HG03196 (cell line): ENCODE measurements around the gene VWA8.
"Not testable (repeated sequence)": the region's sequence is repeated elsewhere in the genome, so short reads cannot be mapped to it uniquely, and the experiment has no call there.

Source experiments
- ATAC-seq: cut with Tn5 transposase; IDR thresholded peaks from one replicate; pipeline ENCODE4 v1.9.1; 2021; ENCODE audit not compliant: unreplicated experiment

The VWA8 gene

DNA sequence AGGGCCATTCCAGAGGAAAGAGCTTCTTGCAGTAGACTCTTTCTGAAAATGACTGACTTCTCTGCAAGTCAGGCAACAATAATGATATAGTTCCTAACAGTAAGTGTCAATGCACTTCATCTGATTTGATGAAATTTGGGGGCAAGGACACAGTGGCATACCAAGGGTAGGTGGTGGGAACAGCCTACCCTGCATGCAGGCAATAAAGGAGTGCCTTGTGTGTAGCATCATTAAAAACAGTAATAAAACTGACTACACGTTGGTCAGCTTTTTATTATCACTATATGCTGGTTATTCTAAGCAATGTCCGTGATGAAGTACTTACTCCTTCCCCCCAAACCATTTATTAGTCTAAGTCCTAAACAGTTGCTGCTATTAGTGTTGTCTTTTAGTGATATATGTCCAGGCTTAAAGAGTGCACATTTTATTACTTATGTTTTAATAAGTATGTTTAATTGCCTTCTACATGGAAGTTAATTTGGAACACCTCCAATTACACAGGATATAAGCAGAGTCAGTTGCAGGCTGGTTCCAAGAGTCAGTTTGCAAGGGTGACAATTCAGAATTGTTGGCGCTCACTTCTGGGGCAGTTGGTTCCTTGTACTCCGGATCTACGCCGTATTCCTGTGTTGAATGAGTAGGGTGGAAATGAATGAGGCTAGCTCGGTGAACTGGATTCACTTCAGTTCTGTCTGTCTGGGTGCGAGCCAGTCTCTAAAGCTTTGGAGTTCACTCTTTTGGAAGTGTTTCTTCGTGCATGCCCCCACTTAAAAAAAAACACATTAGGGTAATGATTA is 419.6 kb downstream of the VWA8 start:
- no peak for ATAC-seq

GRCh38 chr13:41540240-41540639 is 420.7 kb downstream of the VWA8 start:
- not testable (repeated sequence) for ATAC-seq

GRCh38 chr13:41533266-41534052 is 427.4 kb downstream of the VWA8 start:
- ATAC-seq = no peak

GRCh38 chr13:41528021-41528420 is 432.9 kb downstream of the VWA8 start:
- ATAC-seq = no peak

DNA sequence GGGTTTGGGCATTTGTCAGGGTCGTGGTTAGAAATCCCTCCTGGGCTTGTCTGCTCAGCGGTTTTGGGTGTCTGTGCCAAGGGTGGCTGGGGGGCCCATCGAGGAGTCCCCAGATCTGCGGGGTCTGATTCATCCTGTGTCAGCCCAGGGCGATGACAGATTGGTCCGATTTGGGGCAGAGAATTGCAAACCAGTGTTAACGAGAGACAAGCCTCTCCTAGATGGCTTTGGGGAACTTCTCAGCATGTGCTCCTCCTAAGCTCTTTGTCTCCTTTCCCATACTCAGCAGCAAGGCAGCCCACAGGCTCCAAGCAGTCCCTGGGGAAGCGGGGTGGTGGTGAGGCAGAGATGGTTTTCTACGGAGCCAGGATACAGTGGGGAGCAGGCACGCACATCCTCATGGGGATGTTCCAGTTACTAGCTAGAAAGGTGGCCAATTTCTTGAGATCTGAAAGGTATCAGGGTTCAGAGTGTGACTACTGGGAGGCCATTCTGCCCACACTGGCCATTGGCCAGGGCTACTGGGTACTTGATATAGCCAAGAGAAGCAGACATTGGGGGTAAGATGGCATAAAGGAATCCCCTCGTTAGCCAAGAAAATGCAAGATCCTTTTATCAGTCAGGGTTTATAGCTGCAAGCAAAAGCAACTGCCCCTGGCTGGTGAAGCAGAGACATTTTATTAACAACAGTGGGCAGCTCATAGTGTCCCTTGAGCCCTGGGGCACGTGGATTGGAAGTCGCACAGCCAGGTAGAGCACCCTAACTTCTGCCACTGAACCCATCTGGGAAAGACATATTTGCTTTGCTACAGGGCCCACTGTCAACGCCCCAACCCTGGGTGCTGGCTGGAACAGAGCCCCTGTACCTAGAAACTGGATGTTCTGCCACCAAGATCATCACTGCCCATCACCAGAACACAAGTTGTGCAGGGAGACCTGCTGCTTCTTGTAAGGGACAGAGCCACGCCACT is 440.0 kb downstream of the VWA8 start:
- ATAC-seq = no peak

DNA sequence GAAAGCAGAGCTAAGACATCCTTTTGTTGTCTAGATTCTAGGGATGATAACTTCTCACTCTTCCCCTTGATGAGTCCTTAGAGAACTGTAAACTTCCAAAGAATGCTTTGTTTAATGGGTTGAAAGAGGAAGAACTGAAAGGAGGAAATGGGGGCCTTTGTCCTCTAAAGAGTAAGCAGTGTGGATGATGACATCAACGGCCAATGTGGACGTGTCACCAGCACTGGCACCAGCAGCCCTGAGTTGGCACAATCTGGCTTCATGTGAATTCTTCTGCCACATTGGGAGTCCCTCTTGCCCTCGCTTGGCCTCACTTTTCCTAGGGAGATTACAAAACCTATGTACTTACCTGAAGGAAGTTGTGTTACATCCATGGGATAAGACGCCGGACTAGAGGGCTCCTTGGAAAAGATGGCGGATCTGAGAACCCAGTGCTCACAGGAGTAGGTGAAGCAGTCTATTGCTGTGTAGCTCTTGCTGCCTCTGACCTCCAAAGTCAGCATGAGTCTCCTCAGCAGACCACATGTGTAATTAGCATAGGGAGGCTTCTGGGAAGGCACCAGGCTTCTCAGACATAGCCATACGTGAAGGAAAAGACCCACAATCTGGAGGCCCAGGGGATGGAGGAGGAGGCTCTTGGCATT is 440.8 kb downstream of the VWA8 start:
- no peak for ATAC-seq
